Transverse colon (tissue), 4 donors: ENCODE measurements around the gene CCL8. TPM values are rescaled to one million over a fixed set of nuclear protein-coding genes. Genes with fewer than 3 reads are reported as not detected.

Source experiments
- DNase-seq: peaks from one replicate; pipeline ENCODE4 v3.0.0-alpha.2; 2019
- H3K27ac ChIP-seq, 4 donors: fragments of 200-600 bp; sonication (generic); 2 replicates each; pipeline ENCODE4 v1.5.1; 2016 to 2018; ENCODE audit warnings: inconsistent platforms in 4 of 4
- H3K27me3 ChIP-seq: fragments of 200-600 bp; sonication (generic); 2 replicates; pipeline ENCODE4 v1.5.1; 2017; ENCODE audit warnings: inconsistent platforms
- H3K36me3 ChIP-seq, 4 donors: fragments of 200-600 bp; sonication (generic); 2 replicates each; pipeline ENCODE4 v1.5.1; 2017 to 2019; ENCODE audit warnings: inconsistent platforms in 4 of 4
- H3K4me1 ChIP-seq, 4 donors: fragments of 200-600 bp; sonication (generic); 2 replicates each; pipeline ENCODE4 v1.5.1; 2017 to 2020; ENCODE audit warnings: inconsistent platforms in 4 of 4
- H3K4me3 ChIP-seq, 4 donors: fragments of 200-600 bp; sonication (generic); 1 replicate in 1 of 4; 2 replicates in 3 of 4; pipeline versions ENCODE4 v1.5.1 to v1.6.1; 2017 to 2019; ENCODE audit warnings: inconsistent platforms in 4 of 4
- H3K9me3 ChIP-seq, 2 donors: fragments of 200-600 bp; sonication (generic); 2 replicates each; pipeline ENCODE4 v1.5.1; 2017 to 2019; ENCODE audit warnings: inconsistent platforms in 2 of 2
- CTCF ChIP-seq, 5 experiments: fragments of 200-600 bp in 3 of 5; fragments of 450-650 bp in 2 of 5; sonication (generic) in 3 of 5; IDR thresholded peaks; 1 replicate in 2 of 5; 2 replicates in 3 of 5; pipeline ENCODE4 v1.5.1; 2016 to 2017; ENCODE audit warnings: antibody characterized with exemption in 5 of 5, inconsistent platforms in 3 of 5, mild to moderate bottlenecking in 2 of 5, moderate library complexity in 1 of 5
- EP300 ChIP-seq: sonication (generic); formaldehyde crosslinking; IDR thresholded peaks from one replicate; pipeline ENCODE4 v1.6.1; 2017; ENCODE audit warnings: antibody characterized with exemption, low read depth
- POLR2A ChIP-seq: fragments of 450-650 bp; IDR thresholded peaks from one replicate; pipeline ENCODE4 v1.6.1; 2016; ENCODE audit warnings: antibody characterized with exemption, mild to moderate bottlenecking, moderate library complexity
- POLR2AphosphoS5 ChIP-seq, 3 donors: sonication (generic); formaldehyde crosslinking; IDR thresholded peaks; one replicate each; pipeline ENCODE4 v1.6.1; 2016; ENCODE audit warnings: antibody characterized with exemption in 3 of 3
- WGBS, 2 donors: methylation state at CpG; one replicate each; pipeline ENCODE4 v1.1.5; 2018; ENCODE audit warnings: low coverage in 1 of 2; 5-methylcytosine and 5-hydroxymethylcytosine counted together
- in situ Hi-C, 4 donors: fragments of 200-750 bp; cut with MboI; loops; one replicate each; pipeline versions ENCODE4 v1.15.0 to v1.15.1; 2017; ENCODE audit warnings: low sequenced_read_pairs in 3 of 4, low pct_ligation_motif_present in 1 of 4, low pct_unique_long_range_greater_than_20kb in 1 of 4
- intact Hi-C: fragments of 100-400 bp; cut with DNase I; formaldehyde crosslinking; loops from one replicate; pipeline ENCODE4 v1.15.1; 2023; ENCODE audit warnings: low total_unique reads
- total RNA-seq, 4 donors: library from RNA; depleted of rRNA; stranded (reverse); fragments of >200 nt; gene quantifications; one replicate each; pipeline ENCODE4 v1.1.0, GENCODE V29; 2016

Gene CCL8
- total RNA-seq = 10 to 100 TPM in 1 of 4 donors, 1 to 10 TPM in 1, not detected in 2; 1.2 to 10.9 TPM

DNA sequence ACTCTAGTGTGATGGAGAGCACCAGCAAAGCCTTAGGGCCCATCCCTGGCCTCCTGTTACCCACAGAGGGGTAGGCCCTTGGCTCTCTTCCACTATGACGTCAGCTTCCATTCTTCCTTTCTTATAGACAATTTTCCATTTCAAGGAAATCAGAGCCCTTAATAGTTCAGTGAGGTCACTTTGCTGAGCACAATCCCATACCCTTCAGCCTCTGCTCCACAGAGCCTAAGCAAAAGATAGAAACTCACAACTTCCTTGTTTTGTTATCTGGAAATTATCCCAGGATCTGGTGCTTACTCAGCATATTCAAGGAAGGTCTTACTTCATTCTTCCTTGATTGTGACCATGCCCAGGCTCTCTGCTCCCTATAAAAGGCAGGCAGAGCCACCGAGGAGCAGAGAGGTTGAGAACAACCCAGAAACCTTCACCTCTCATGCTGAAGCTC lies at the start of gene CCL8:
CCL8 (plus strand) TSS at position 397 of the 445 bp plus-strand sequence. CDS start 67 bp downstream, outside the sequence.
- Histone ChIP-seq H3K9me3 (no peaks in the 10 kb centered on the region), H3K36me3 (no peaks in the 10 kb centered on the region), H3K4me1 (no peaks in the 10 kb centered on the region), H3K27ac (peak within 1 kb of the TSS; percentile 11 to 59 (median 36)), H3K27me3 (no peaks in the 10 kb centered on the region), H3K4me3 (no peak within 1 kb of the TSS)
- WGBS, 2 donors = 27% methylated on average over 2 of the region's 2 CpGs; no CpG with 5 or more reads in 1 of the 2 donors
- in situ Hi-C loops (no loop called here), intact Hi-C loops (no loop called here)
- peak in 1 of 3 donors; percentile 57 for TF ChIP-seq POLR2AphosphoS5 (IDR thresholded peaks at IDR 0.05)
- no peak for TF ChIP-seq CTCF (IDR thresholded peaks at IDR 0.05)
- TF ChIP-seq POLR2A = no peak
- no peak for TF ChIP-seq EP300
- no peak for DNase-seq

GRCh38 chr17:34269969-34270368 lies 49.3 kb upstream of the CCL8 start, which contains the start of gene CCL7:
CCL7 (plus strand) TSS chr17:34270221; CDS start chr17:34270291, 70 bp downstream.
- in situ Hi-C loops = no loop called here
- no peak for TF ChIP-seq EP300
- TF ChIP-seq CTCF (IDR thresholded peaks at IDR 0.05) = no peak
- H3K4me3 ChIP-seq = no peak within 1 kb of the TSS
- 0 to 5% methylated on average over 1 of the region's 1 CpG for WGBS, 2 donors
- H3K4me1 ChIP-seq = no peaks in the 10 kb centered on the region
- H3K27ac ChIP-seq = no peak within 1 kb of the TSS
- H3K36me3 ChIP-seq = no peaks in the 10 kb centered on the region
- no peaks in the 10 kb centered on the region for H3K9me3 ChIP-seq
- no peaks in the 10 kb centered on the region for H3K27me3 ChIP-seq
- DNase-seq = no peak
- intact Hi-C loops = no loop called here

- 0 to 23% methylated on average over 1 of the region's 1 CpG for WGBS, 2 donors
- H3K27me3 ChIP-seq = no peaks in the 10 kb centered on the region
- in situ Hi-C loops (no loop called here), intact Hi-C loops (no loop called here)
- H3K4me3 ChIP-seq = no peak overlapping the region
- DNase-seq = no peak
- no peaks in the 10 kb centered on the region for H3K36me3 ChIP-seq
- no peaks in the 10 kb centered on the region for H3K4me1 ChIP-seq
- no peak overlapping the region for H3K27ac ChIP-seq
- peak in 1 of 3 donors; percentile 7 for TF ChIP-seq POLR2AphosphoS5 (IDR thresholded peaks at IDR 0.05)
- TF ChIP-seq CTCF (IDR thresholded peaks at IDR 0.05) = no peak
- no peaks in the 10 kb centered on the region for H3K9me3 ChIP-seq
These were observed 43.4 kb upstream of the CCL8 start for GRCh38 chr17:34275881-34276280.

GRCh38 chr17:34276826-34277225 lies 42.4 kb upstream of the CCL8 start:
- TF ChIP-seq POLR2A (no peak), EP300 (no peak), POLR2AphosphoS5 (IDR thresholded peaks at IDR 0.05) (no peak), CTCF (IDR thresholded peaks at IDR 0.05) (no peak)
- 38 to 53% methylated on average over 3 to 4 of the region's 4 CpGs for WGBS, 2 donors
- Histone ChIP-seq H3K4me1 (no peaks in the 10 kb centered on the region), H3K36me3 (no peaks in the 10 kb centered on the region), H3K27ac (no peak overlapping the region), H3K4me3 (no peak overlapping the region), H3K27me3 (no peaks in the 10 kb centered on the region), H3K9me3 (no peaks in the 10 kb centered on the region)
- intact Hi-C loops = no loop called here
- in situ Hi-C loops = no loop called here
- DNase-seq = no peak
